ENCODE measurements around the gene TEKTIP1. TPM values are rescaled to one million over a fixed set of nuclear protein-coding genes. Genes with fewer than 3 reads are reported as not detected.

TEKTIP1 gene
- total and polyA plus RNA-seq, 2 donors from 2014 or later = 1.2 to 9.2 TPM

DNA sequence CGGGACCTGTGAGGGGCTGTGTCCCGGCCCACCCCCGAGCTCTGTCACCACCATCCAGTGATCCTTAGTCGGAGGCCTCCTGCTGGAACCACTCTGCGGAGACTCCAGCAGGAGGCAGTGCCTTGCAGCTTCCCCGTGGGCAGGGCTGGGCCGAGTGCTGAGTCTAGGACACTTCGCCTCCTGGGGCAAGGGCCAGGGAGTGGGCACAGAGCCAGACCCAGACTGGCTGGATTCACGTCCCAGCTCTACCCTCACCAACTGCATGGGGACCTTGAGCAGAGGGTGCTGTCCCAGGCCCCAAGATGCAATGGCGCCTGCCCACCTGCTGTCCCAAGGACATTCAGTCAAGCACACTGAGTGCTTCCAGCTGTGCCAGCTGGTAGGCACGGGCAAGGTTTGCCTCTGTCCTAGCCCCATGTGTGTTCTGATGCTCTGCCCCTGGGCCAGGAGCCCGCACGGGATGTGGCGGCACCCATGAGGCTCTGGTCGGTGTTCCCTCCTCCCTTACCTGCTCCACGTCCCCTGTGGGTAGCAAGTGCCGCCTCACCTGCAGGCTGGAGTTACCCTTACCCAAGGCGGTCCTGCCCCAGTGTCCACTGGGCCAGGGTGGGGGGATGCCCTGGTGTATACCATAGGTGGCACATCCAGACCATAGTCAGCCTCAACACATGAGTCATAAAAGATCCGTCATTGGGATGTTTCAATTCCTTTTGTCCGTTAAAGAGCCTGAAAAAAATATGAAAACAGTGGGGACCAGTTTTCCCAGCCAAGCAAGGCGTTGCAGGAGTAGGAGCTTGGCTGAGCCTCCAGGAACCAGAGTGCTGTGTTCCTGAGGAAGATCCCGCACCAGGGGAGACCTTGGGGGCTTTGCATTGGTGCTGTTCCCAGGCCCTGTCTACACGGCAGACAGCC lies 25.5 kb upstream of the TEKTIP1 start:
- FAIRE-seq (no peak), DNase-seq (no peak)
- no peaks in the 10 kb centered on the region for H3K27me3 ChIP-seq (ENCODE audit: control insufficient read depth, insufficient read depth, low read length)
- no peak overlapping the region for H3K9ac ChIP-seq (ENCODE audit: low read length in 3 of 3)
- H3K4me1 ChIP-seq (ENCODE audit: control insufficient read depth in 2 of 3, insufficient read depth in 2 of 3, low read depth in 1 of 3, low read length in 3 of 3) = peaks cover 0 to 13% (median 7%) of the 10 kb centered on the region in 3 donors
- H3K4me3 ChIP-seq (ENCODE audit: low read length in 3 of 3) = no peak overlapping the region
- no peak overlapping the region for H3K27ac ChIP-seq (ENCODE audit: low read depth in 2 of 2, low read length in 2 of 2)
- no peaks in the 10 kb centered on the region for H3K9me3 ChIP-seq (ENCODE audit: control insufficient read depth in 2 of 3, insufficient read depth in 1 of 3, low read length in 3 of 3)
- intact Hi-C loops (cut with DNase I) = no loop called here
- H3K36me3 ChIP-seq (ENCODE audit: control insufficient read depth in 2 of 3, insufficient read depth in 3 of 3, low read length in 3 of 3) = peaks cover 0 to 10% (median under 1%) of the 10 kb centered on the region in 3 donors
- no peak for TF ChIP-seq CTCF (IDR thresholded peaks at IDR 0.05; ENCODE audit: borderline replicate concordance, extremely low read depth, insufficient read depth)

DNA sequence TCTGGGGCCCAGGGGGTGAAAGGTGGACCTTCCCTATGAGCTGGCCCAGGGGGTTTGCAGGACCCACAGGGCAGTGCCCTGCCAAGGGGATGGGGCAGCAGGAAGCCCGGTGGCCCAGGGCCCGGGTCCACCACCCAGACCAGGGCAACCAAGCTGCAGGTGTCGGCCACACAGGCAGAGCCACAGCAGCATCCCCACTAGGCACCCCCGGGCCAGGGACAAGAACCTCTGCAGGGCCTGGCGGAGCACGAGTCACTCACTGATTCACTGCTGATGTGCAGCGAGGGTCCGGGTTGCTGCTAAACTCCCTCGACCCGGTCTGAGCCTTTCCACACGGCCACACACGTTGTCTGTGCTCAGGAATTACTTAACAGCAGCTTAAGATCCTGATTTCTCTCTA lies 24.0 kb upstream of the TEKTIP1 start:
- no peak for TF ChIP-seq CTCF (IDR thresholded peaks at IDR 0.05; ENCODE audit: borderline replicate concordance, extremely low read depth, insufficient read depth)
- intact Hi-C loops (cut with DNase I) = no loop called here

GRCh38 chr19:3515891-3516422 lies 23.0 kb upstream of the TEKTIP1 start:
- no peaks in the 10 kb centered on the region for H3K9me3 ChIP-seq (ENCODE audit: control insufficient read depth in 2 of 3, insufficient read depth in 1 of 3, low read length in 3 of 3)
- peak in 1 of 5 donors; percentile 40 for DNase-seq

More for the DNA sequence above, 24.0 kb upstream of the TEKTIP1 start:
- Histone ChIP-seq H3K9ac (ENCODE audit: low read length in 3 of 3) (no peak overlapping the region), H3K36me3 (ENCODE audit: control insufficient read depth in 2 of 3, insufficient read depth in 3 of 3, low read length in 3 of 3) (peaks cover 0 to 13% (median 4%) of the 10 kb centered on the region in 3 donors), H3K4me3 (ENCODE audit: low read length in 3 of 3) (no peak overlapping the region), H3K27me3 (ENCODE audit: control insufficient read depth, insufficient read depth, low read length) (no peaks in the 10 kb centered on the region), H3K9me3 (ENCODE audit: control insufficient read depth in 2 of 3, insufficient read depth in 1 of 3, low read length in 3 of 3) (no peaks in the 10 kb centered on the region), H3K27ac (ENCODE audit: low read depth in 2 of 2, low read length in 2 of 2) (no peak overlapping the region), H3K4me1 (ENCODE audit: control insufficient read depth in 2 of 3, insufficient read depth in 2 of 3, low read depth in 1 of 3, low read length in 3 of 3) (peaks cover 0 to 13% (median 7%) of the 10 kb centered on the region in 3 donors)
- no peak for DNase-seq
- FAIRE-seq = no peak

More at GRCh38 chr19:3515891-3516422, 23.0 kb upstream of the TEKTIP1 start:
- Histone ChIP-seq H3K4me1 (ENCODE audit: control insufficient read depth in 2 of 3, insufficient read depth in 2 of 3, low read depth in 1 of 3, low read length in 3 of 3) (peaks cover 0 to 13% (median 7%) of the 10 kb centered on the region in 3 donors), H3K9ac (ENCODE audit: low read length in 3 of 3) (no peak overlapping the region), H3K27ac (ENCODE audit: low read depth in 2 of 2, low read length in 2 of 2) (no peak overlapping the region), H3K36me3 (ENCODE audit: control insufficient read depth in 2 of 3, insufficient read depth in 3 of 3, low read length in 3 of 3) (peaks cover 0 to 10% (median 4%) of the 10 kb centered on the region in 3 donors), H3K4me3 (ENCODE audit: low read length in 3 of 3) (no peak overlapping the region), H3K27me3 (ENCODE audit: control insufficient read depth, insufficient read depth, low read length) (no peaks in the 10 kb centered on the region)
- no peak for TF ChIP-seq CTCF (IDR thresholded peaks at IDR 0.05; ENCODE audit: borderline replicate concordance, extremely low read depth, insufficient read depth)
- no peak for FAIRE-seq
- intact Hi-C loops (cut with DNase I) = no loop called here

Measured in kidney (tissue), 14 donors.